ENCODE results near the gene A3GALT2.

A3GALT2 gene

GRCh38 chr1:33332357-33332789 lies 11.5 kb upstream of the A3GALT2 start:
- DNase-seq (ENCODE audit: low read depth in 3 of 3): no peak

- no peak for DNase-seq (ENCODE audit: low read depth in 3 of 3)
These were observed 10.8 kb upstream of the A3GALT2 start for GRCh38 chr1:33331444-33332356.

- no peak for DNase-seq (ENCODE audit: low read depth in 3 of 3)
These were observed 10.0 kb upstream of the A3GALT2 start for GRCh38 chr1:33330906-33331305.

- DNase-seq (ENCODE audit: low read depth in 3 of 3): no peak
These were observed 9.5 kb upstream of the A3GALT2 start for GRCh38 chr1:33330361-33330890.

GRCh38 chr1:33329600-33330305 lies 8.9 kb upstream of the A3GALT2 start:
- no peak for DNase-seq (ENCODE audit: low read depth in 3 of 3)

- no peak for DNase-seq (ENCODE audit: low read depth in 3 of 3)
These were observed 7.9 kb upstream of the A3GALT2 start for GRCh38 chr1:33328817-33329216.

- DNase-seq (ENCODE audit: low read depth in 3 of 3): no peak
These were observed 6.9 kb upstream of the A3GALT2 start for GRCh38 chr1:33327587-33328325.

- no peak for DNase-seq (ENCODE audit: low read depth in 3 of 3)
These were observed 5.9 kb upstream of the A3GALT2 start for GRCh38 chr1:33326785-33327184.

- no peak for DNase-seq (ENCODE audit: low read depth in 3 of 3)
These were observed 4.0 kb upstream of the A3GALT2 start for GRCh38 chr1:33324677-33325575.

- DNase-seq (ENCODE audit: low read depth in 3 of 3): no peak
These were observed 3.0 kb upstream of the A3GALT2 start for GRCh38 chr1:33323663-33324477.

GRCh38 chr1:33322870-33323585 lies 2.1 kb upstream of the A3GALT2 start:
- no peak for DNase-seq (ENCODE audit: low read depth in 3 of 3)

- no peak for DNase-seq (ENCODE audit: low read depth in 3 of 3)
These were observed 1.2 kb upstream of the A3GALT2 start for GRCh38 chr1:33322109-33322508.

GRCh38 chr1:33321178-33321577 lies 280 bp upstream of the A3GALT2 start:
- DNase-seq (ENCODE audit: low read depth in 3 of 3): no peak

- DNase-seq (ENCODE audit: low read depth in 3 of 3): no peak
These were observed 814 bp downstream of the A3GALT2 start for GRCh38 chr1:33319949-33320618.

- DNase-seq (ENCODE audit: low read depth in 3 of 3): no peak
These were observed 1.5 kb downstream of the A3GALT2 start for GRCh38 chr1:33319186-33319948.

- DNase-seq (ENCODE audit: low read depth in 3 of 3): no peak
These were observed 3.0 kb downstream of the A3GALT2 start for GRCh38 chr1:33317946-33318345.

- no peak for DNase-seq (ENCODE audit: low read depth in 3 of 3)
These were observed 3.5 kb downstream of the A3GALT2 start for GRCh38 chr1:33317354-33317753.

GRCh38 chr1:33316601-33317000 lies 4.3 kb downstream of the A3GALT2 start:
- no peak for DNase-seq (ENCODE audit: low read depth in 3 of 3)
